A673 (cell line): ENCODE measurements around the gene MRPL24. TPM values are rescaled to one million over a fixed set of nuclear protein-coding genes. Genes with fewer than 3 reads are reported as not detected.

Experiments
- BruUV-seq: library from RNA; stranded (reverse); fragments of 400-500 nt; replicated peaks from 2 replicates; lab custom pipeline; 2021; lab: Mats Ljungman, UMichigan
- CTCF ChIA-PET: fragments of 300-600 bp; sonication (Branson Sonifier 250); formaldehyde crosslinking; loops from one replicate; lab custom pipeline; 2022; ENCODE audit warnings: antibody characterized with exemption; lab: Charles Lee
- POLR2A ChIA-PET: fragments of 300-600 bp; sonication (Branson Sonifier 250); formaldehyde crosslinking; loops from one replicate; lab custom pipeline; 2022; ENCODE audit warnings: antibody characterized with exemption; ENCODE audit not compliant: low non-redundant PET; lab: Charles Lee
- DNase-seq: peaks from one replicate; pipeline ENCODE4 v3.0.0-alpha.2; 2015; ENCODE audit warnings: low spot score
- H3K27ac ChIP-seq: fragments of 200-600 bp; sonication (generic); 2 replicates; pipeline ENCODE4 v1.5.1; 2016; ENCODE audit warnings: mixed run types, low read depth, mild to moderate bottlenecking, mixed read lengths, antibody characterized with exemption, low read length; ENCODE audit not compliant: poor library complexity, severe bottlenecking
- H3K27me3 ChIP-seq: fragments of 200-600 bp; sonication (generic); replicated peaks from 2 replicates; pipeline ENCODE4 v1.6.1; 2017; ENCODE audit warnings: mixed run types, low read depth, mild to moderate bottlenecking, mixed read lengths, antibody characterized with exemption, low read length; ENCODE audit not compliant: insufficient read depth, poor library complexity
- H3K36me3 ChIP-seq: fragments of 200-600 bp; sonication (generic); 2 replicates; pipeline ENCODE4 v1.6.1; 2016; ENCODE audit warnings: mixed run types, mild to moderate bottlenecking, mixed read lengths, antibody characterized with exemption, low read length; ENCODE audit not compliant: insufficient read depth, poor library complexity, severe bottlenecking
- H3K4me1 ChIP-seq: fragments of 200-600 bp; sonication (generic); 2 replicates; pipeline ENCODE4 v1.6.1; 2017; ENCODE audit warnings: mixed run types, mild to moderate bottlenecking, mixed read lengths, antibody characterized with exemption, low read length; ENCODE audit not compliant: insufficient read depth, poor library complexity, severe bottlenecking
- H3K4me3 ChIP-seq: fragments of 200-600 bp; sonication (generic); 2 replicates; pipeline ENCODE4 v1.5.1; 2016; ENCODE audit warnings: low read depth, mixed run types, mild to moderate bottlenecking, mixed read lengths, low read length; ENCODE audit not compliant: poor library complexity, severe bottlenecking
- H3K9me3 ChIP-seq: fragments of 200-600 bp; sonication (generic); 2 replicates; pipeline ENCODE4 v1.6.1; 2016; ENCODE audit warnings: mixed run types, low read depth, mild to moderate bottlenecking, mixed read lengths, antibody characterized with exemption, low read length; ENCODE audit not compliant: poor library complexity, severe bottlenecking
- EZH2 ChIP-seq: fragments of 200-600 bp; sonication (generic); IDR thresholded peaks from 2 replicates; pipeline ENCODE4 v1.6.1; 2017; ENCODE audit warnings: borderline replicate concordance, low read depth, mild to moderate bottlenecking, mixed read lengths, antibody characterized with exemption, low read length; ENCODE audit not compliant: poor library complexity, severe bottlenecking
- intact Hi-C: fragments of 100-400 bp; cut with micrococcal nuclease; formaldehyde crosslinking; loops from one replicate; pipeline ENCODE4 v1.10.0; 2022; ENCODE audit not compliant: unreplicated experiment
- total RNA-seq: library from RNA; stranded (reverse); gene quantifications from 2 replicates; pipeline ENCODE4 v1.2.3, GENCODE V29; 2021
- TF ChIP-seq, protein P1 (sequence below): fragments of 300-800, 200-600 bp; sonication (generic); conservative IDR thresholded peaks from 2 replicates; pipeline ENCODE4 v1.5.1; 2017; ENCODE audit warnings: low read depth, mild to moderate bottlenecking, antibody characterized with exemption, low read length, moderate library complexity, mixed read lengths

The MRPL24 gene
- total RNA-seq, 1 experiment from 2014 or later = 85.7 TPM

GRCh38 chr1:156712626-156713025, 28.3 kb downstream of the MRPL24 start:
- ChIA-PET CTCF (interaction anchor here (0.8 kb wide), 2 partner anchors 13 to 23 kb away, joined by 3 to 4 read pairs; no protein-coding TSS in a partner anchor), POLR2A (no interaction called here)
- no peaks in the 10 kb centered on the region for H3K36me3 ChIP-seq
- intact Hi-C loops = no loop called here
- no peak overlapping the region for H3K4me3 ChIP-seq
- DNase-seq = no peak
- H3K27ac ChIP-seq = no peak overlapping the region
- no peaks in the 10 kb centered on the region for H3K9me3 ChIP-seq
- H3K4me1 ChIP-seq = no peaks in the 10 kb centered on the region
- no TSS peak for BruUV-seq
- no peaks in the 10 kb centered on the region for H3K27me3 ChIP-seq
- TF ChIP-seq, protein P1, sequence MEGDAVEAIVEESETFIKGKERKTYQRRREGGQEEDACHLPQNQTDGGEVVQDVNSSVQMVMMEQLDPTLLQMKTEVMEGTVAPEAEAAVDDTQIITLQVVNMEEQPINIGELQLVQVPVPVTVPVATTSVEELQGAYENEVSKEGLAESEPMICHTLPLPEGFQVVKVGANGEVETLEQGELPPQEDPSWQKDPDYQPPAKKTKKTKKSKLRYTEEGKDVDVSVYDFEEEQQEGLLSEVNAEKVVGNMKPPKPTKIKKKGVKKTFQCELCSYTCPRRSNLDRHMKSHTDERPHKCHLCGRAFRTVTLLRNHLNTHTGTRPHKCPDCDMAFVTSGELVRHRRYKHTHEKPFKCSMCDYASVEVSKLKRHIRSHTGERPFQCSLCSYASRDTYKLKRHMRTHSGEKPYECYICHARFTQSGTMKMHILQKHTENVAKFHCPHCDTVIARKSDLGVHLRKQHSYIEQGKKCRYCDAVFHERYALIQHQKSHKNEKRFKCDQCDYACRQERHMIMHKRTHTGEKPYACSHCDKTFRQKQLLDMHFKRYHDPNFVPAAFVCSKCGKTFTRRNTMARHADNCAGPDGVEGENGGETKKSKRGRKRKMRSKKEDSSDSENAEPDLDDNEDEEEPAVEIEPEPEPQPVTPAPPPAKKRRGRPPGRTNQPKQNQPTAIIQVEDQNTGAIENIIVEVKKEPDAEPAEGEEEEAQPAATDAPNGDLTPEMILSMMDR = no peak
- no peak for TF ChIP-seq EZH2

GRCh38 chr1:156711011-156711817, 29.7 kb downstream of the MRPL24 start:
- BruUV-seq = no TSS peak
- Histone ChIP-seq H3K27me3 (no peaks in the 10 kb centered on the region), H3K4me1 (peaks cover 3% of the 10 kb centered on the region), H3K4me3 (no peak overlapping the region), H3K9me3 (no peaks in the 10 kb centered on the region), H3K36me3 (no peaks in the 10 kb centered on the region), H3K27ac (no peak overlapping the region)
- intact Hi-C loops = no loop called here
- TF ChIP-seq, protein P1 = no peak
- TF ChIP-seq EZH2 = no peak
- CTCF ChIA-PET = interaction anchor here (1.2 to 1.3 kb wide), 2 partner anchors 16 to 21 kb away, joined by 4 read pairs; no protein-coding TSS in a partner anchor
- no peak for DNase-seq
- POLR2A ChIA-PET = no interaction called here

DNA sequence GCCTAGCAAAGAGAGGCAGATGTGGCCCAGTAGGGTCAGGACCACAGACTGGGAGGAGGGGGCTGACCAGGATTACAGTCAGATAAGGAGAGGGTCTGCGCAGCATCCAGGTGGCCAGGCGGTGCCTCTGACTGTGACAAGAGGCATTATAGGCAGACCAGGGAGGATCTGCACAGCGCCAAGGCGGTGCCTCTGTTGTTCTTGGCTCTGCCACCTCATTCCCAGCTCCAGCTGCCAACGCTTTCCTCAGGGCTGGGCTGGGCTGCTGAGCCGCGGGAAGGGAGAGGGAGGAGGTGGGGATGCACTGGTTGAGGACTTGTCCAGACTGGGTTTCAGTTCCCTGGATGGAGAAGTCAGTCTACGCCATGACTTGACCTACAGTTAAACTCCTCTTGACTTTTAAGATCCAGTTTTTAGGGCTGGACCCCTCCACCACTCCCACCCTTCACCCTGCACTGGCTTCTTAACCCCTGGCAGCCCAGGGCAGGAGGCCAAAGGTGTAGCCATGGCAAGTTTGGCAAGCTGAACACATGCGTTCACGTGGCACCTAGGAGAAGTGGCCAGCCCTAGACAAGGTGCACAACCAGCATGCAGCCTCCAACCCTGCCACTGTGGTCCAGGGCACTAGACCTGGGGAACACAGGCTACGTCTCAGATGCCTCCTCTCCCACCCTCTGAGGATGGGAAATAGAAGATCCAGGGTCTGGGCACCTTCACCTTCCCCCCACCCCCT, 31.0 kb downstream of the MRPL24 start:
- no TSS peak for BruUV-seq
- ChIA-PET POLR2A (no interaction called here), CTCF (interaction anchor here (1.3 kb wide), 1 partner anchor 17 kb away, joined by 4 read pairs; no protein-coding TSS in a partner anchor)
- Histone ChIP-seq H3K9me3 (no peaks in the 10 kb centered on the region), H3K27me3 (peaks cover 1% of the 10 kb centered on the region), H3K4me3 (no peak overlapping the region), H3K36me3 (no peaks in the 10 kb centered on the region), H3K27ac (no peak overlapping the region), H3K4me1 (peaks cover 14% of the 10 kb centered on the region)
- TF ChIP-seq, protein P1 = no peak
- TF ChIP-seq EZH2 = no peak
- intact Hi-C loops = no loop called here
- no peak for DNase-seq
